Stimulated activated CD8-positive, alpha-beta memory T cell treated with anti-CD3 and anti-CD28 coated beads, Interleukin-15, amount 100 ng/mL, for 1 hour (primary cell): ENCODE measurements around the gene EDIL3.

ENCODE experiments used
- DNase-seq: peaks from one replicate; pipeline ENCODE4 v3.0.0-alpha.2; 2020; ENCODE audit warnings: low read depth

EDIL3 gene

GRCh38 chr5:84259283-84260045 is 125.2 kb downstream of the EDIL3 start:
- no peak for DNase-seq

GRCh38 chr5:84257061-84257460 is 127.6 kb downstream of the EDIL3 start:
- no peak for DNase-seq

GRCh38 chr5:84255315-84255714 is 129.4 kb downstream of the EDIL3 start:
- no peak for DNase-seq

GRCh38 chr5:84253946-84254345 is 130.7 kb downstream of the EDIL3 start:
- DNase-seq, result no peak

- no peak for DNase-seq
Measured at GRCh38 chr5:84251503-84251902, 133.2 kb downstream of the EDIL3 start.

- DNase-seq, result no peak
Measured at GRCh38 chr5:84249918-84250630, 134.6 kb downstream of the EDIL3 start.

GRCh38 chr5:84248013-84248412 is 136.7 kb downstream of the EDIL3 start:
- DNase-seq, result no peak

GRCh38 chr5:84242286-84242685 is 142.4 kb downstream of the EDIL3 start:
- no peak for DNase-seq

GRCh38 chr5:84239494-84239893 is 145.2 kb downstream of the EDIL3 start:
- no peak for DNase-seq

GRCh38 chr5:84237126-84237525 is 147.6 kb downstream of the EDIL3 start:
- DNase-seq, result no peak

GRCh38 chr5:84231433-84231832 is 153.2 kb downstream of the EDIL3 start:
- no peak for DNase-seq

- no peak for DNase-seq
Measured at GRCh38 chr5:84229045-84229444, 155.6 kb downstream of the EDIL3 start.

- DNase-seq, result no peak
Measured at GRCh38 chr5:84228266-84228665, 156.4 kb downstream of the EDIL3 start.

- DNase-seq, result no peak
Measured at GRCh38 chr5:84227236-84227635, 157.4 kb downstream of the EDIL3 start.

- no peak for DNase-seq
Measured at GRCh38 chr5:84218546-84218945, 166.1 kb downstream of the EDIL3 start.

- no peak for DNase-seq
Measured at GRCh38 chr5:84215521-84215920, 169.2 kb downstream of the EDIL3 start.

GRCh38 chr5:84213861-84214260 is 170.8 kb downstream of the EDIL3 start:
- DNase-seq, result no peak

GRCh38 chr5:84213212-84213611 is 171.5 kb downstream of the EDIL3 start:
- no peak for DNase-seq

- DNase-seq, result no peak
Measured at GRCh38 chr5:84204772-84205171, 179.9 kb downstream of the EDIL3 start.

GRCh38 chr5:84202136-84202535 is 182.5 kb downstream of the EDIL3 start:
- no peak for DNase-seq

GRCh38 chr5:84197538-84197937 is 187.1 kb downstream of the EDIL3 start:
- DNase-seq, result no peak

- DNase-seq, result no peak
Measured at GRCh38 chr5:84191281-84191680, 193.4 kb downstream of the EDIL3 start.

GRCh38 chr5:84184857-84185256 is 199.8 kb downstream of the EDIL3 start:
- no peak for DNase-seq

- DNase-seq, result no peak
Measured at GRCh38 chr5:84181093-84181492, 203.6 kb downstream of the EDIL3 start.
